ENCODE results near the gene CPNE4. TPM values are rescaled to one million over a fixed set of nuclear protein-coding genes. Genes with fewer than 3 reads are reported as not detected.

CPNE4 gene
- total and polyA plus RNA-seq, 9 of the 15 experiments (the other 6 are each of a cell fraction or from before 2014, with no cell fraction given) = not detected

GRCh38 chr3:131733086-131733841 lies 301.6 kb downstream of the CPNE4 start:
- ChIA-PET POLR2A (interaction anchor here (0.7 kb wide), 1 partner anchor 302 kb away, joined by 3 read pairs; no protein-coding TSS in a partner anchor), CTCF (ENCODE audit: low intra/inter-chr PET ratio) (no interaction called here)
- ATAC-seq (no peak), DNase-seq (ENCODE audit: extremely low read depth in 1 of 4, low spot score in 3 of 4) (no peak), FAIRE-seq (no peak)
- H3K4me2 ChIP-seq (ENCODE audit: insufficient read depth, low read length) = no peak overlapping the region
- H3K27me3 ChIP-seq (ENCODE audit: control insufficient read depth in 2 of 2, insufficient read depth in 2 of 2, low read length in 2 of 2) = no peaks in the 10 kb centered on the region
- no peak overlapping the region for H3K4me3 ChIP-seq
- intact Hi-C loops (cut with micrococcal nuclease) = no loop called here
- no TSS peak for BruUV-seq (replicated peaks)
- H3K4me1 ChIP-seq (replicated peaks in 1 of 2; ENCODE audit: control insufficient read depth in 2 of 2, insufficient read depth in 2 of 2, low read length in 2 of 2) = no peaks in the 10 kb centered on the region
- no peaks in the 10 kb centered on the region for H3K9me3 ChIP-seq (replicated peaks; ENCODE audit: control insufficient read depth, insufficient read depth, low read depth, low read length)
- 0% methylated on average over 4 of the region's 5 CpGs for WGBS (ENCODE audit: insufficient coverage, low coverage, missing lambda C conversion rate)
- H3K9me1 ChIP-seq (ENCODE audit: control insufficient read depth, insufficient read depth, low read length) = no peaks in the 10 kb centered on the region
- no peaks in the 10 kb centered on the region for H4K20me1 ChIP-seq (replicated peaks; ENCODE audit: control insufficient read depth, insufficient read depth, low read length)
- no peak overlapping the region for H3K9ac ChIP-seq (ENCODE audit: insufficient read depth in 1 of 2, low read depth in 2 of 2, low read length in 2 of 2)
- in situ Hi-C loops (cut with MboI) = no loop called here
- no peaks in the 10 kb centered on the region for H3K79me2 ChIP-seq (ENCODE audit: control insufficient read depth, insufficient read depth, low read length)
- H3K27ac ChIP-seq (ENCODE audit: extremely low read depth, low read depth, low read length) = no peak overlapping the region
- TF ChIP-seq ZMIZ1 (IDR thresholded peaks at IDR 0.05; ENCODE audit: low read depth in 2 of 2, low read length in 2 of 2) = no peak
- no peak overlapping the region for H2AFZ ChIP-seq (ENCODE audit: low read depth, low read length)
- H3K36me3 ChIP-seq (ENCODE audit: control insufficient read depth, insufficient read depth, low read length) = no peaks in the 10 kb centered on the region

Measured in K562 (cell line).